Immature natural killer cell (primary cell): ENCODE results near the gene PARP14. TPM values are rescaled to one million over a fixed set of nuclear protein-coding genes. Genes with fewer than 3 reads are reported as not detected.
"Not testable (repeated sequence)": the region's sequence is repeated elsewhere in the genome, so short reads cannot be mapped to it uniquely, and the experiment has no call there.

Experiments
- DNase-seq, 3 donors: peaks; one replicate each; pipeline ENCODE4 v3.0.0; 2022; ENCODE audit warnings: mixed read lengths in 1 of 3
- H3K27ac Mint-ChIP-seq, 6 donors: one replicate each; pipeline ENCODE4 v1.8.0; 2020; ENCODE audit warnings: mixed read lengths in 6 of 6, mild to moderate bottlenecking in 5 of 6, inconsistent platforms in 4 of 6, moderate library complexity in 3 of 6
- H3K27me3 Mint-ChIP-seq, 3 donors: one replicate each; pipeline ENCODE4 v1.8.0; 2020 to 2021; ENCODE audit warnings: low read depth in 3 of 3, mild to moderate bottlenecking in 3 of 3, mixed read lengths in 3 of 3, moderate library complexity in 3 of 3, inconsistent platforms in 1 of 3
- H3K36me3 Mint-ChIP-seq, 3 donors: one replicate each; pipeline ENCODE4 v1.8.0; 2020; ENCODE audit warnings: mixed read lengths in 3 of 3, inconsistent platforms in 2 of 3, mild to moderate bottlenecking in 2 of 3
- H3K4me1 Mint-ChIP-seq, 2 donors: one replicate each; pipeline ENCODE4 v1.8.0; 2020; ENCODE audit warnings: inconsistent platforms in 2 of 2, mild to moderate bottlenecking in 2 of 2, mixed read lengths in 2 of 2, moderate library complexity in 1 of 2
- H3K4me3 Mint-ChIP-seq, 5 donors: one replicate each; pipeline ENCODE4 v1.8.0; 2020; ENCODE audit warnings: mild to moderate bottlenecking in 5 of 5, mixed read lengths in 5 of 5, inconsistent platforms in 3 of 5, moderate library complexity in 3 of 5
- H3K9me3 Mint-ChIP-seq, 6 donors: one replicate each; pipeline ENCODE4 v1.8.0; 2020; ENCODE audit warnings: mild to moderate bottlenecking in 6 of 6, mixed read lengths in 6 of 6, inconsistent platforms in 4 of 6, moderate library complexity in 3 of 6
- polyA plus RNA-seq, 3 donors: library from polyadenylated mRNA; unstranded; fragments of 300-500 nt; fragmentation: Illumina TruSeq; gene quantifications; one replicate each; pipeline ENCODE4 v1.2.3, GENCODE V29; 2021

PARP14 gene
- polyA plus RNA-seq, 3 donors from 2014 or later, result 8.6 to 25.9 (median 15.8) TPM

DNA sequence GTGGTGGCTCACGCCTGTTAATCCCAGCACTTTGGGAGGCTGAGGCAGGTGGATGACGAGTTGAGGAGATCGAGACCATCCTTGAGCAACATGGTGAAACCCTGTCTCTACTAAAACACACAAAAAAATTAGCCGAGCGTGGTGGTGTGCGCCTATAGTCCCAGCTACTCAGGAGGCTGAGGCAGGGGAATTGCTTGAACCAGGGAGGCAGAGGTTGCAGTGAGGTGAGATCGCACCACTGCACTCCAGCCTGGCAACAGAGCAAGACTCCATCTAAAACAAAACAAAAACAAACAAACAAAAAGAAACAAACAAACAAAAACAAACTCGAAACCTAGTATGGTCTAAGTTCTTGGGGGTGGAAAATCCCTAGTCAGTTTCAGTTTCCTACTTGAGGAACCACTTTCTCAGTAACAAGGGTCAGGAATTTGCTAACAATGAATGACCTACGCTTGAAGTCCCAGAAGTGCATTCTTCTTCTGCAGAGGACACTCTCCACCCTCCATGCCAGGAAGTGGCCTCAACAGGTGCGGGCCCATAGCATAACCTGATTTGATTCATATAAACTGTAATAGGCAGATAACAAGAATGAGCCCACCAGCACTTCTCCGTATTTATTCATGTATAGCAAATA, 2.3 kb downstream of the PARP14 start:
- DNase-seq, H3K9me3 Mint-ChIP-seq: not testable (repeated sequence)
- peak overlapping the region; percentile 70 to 96 (median 89) for H3K27ac Mint-ChIP-seq
- peaks cover 0 to 13% (median 5%) of the 10 kb centered on the region in 3 donors for H3K36me3 Mint-ChIP-seq
- H3K4me3 Mint-ChIP-seq, result peak overlapping the region; percentile 62 to 98 (median 94)
- peaks cover 0 to 12% (median 2%) of the 10 kb centered on the region in 3 donors for H3K27me3 Mint-ChIP-seq
- peaks cover 69 to 82% of the 10 kb centered on the region in 2 donors for H3K4me1 Mint-ChIP-seq

DNA sequence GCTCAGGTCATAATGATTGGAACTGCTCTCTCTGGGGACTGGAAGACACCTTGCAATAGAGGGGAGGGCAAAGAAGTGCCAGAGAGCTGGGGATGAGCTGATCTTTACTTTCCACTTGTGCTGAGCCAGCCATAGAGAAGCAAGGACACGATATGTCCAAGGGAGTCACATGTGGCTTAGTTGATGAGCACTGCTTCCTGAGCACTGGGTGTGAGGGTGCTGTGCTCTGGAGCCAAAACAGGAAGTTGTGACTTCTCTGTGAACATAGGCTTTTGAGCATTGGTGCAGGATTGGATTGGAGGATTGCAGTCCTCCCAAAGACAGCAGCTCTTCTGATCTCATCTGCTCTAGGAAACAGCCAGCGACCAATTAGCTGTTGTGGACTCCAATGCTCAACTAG, 6.7 kb downstream of the PARP14 start:
- no peaks in the 10 kb centered on the region for H3K9me3 Mint-ChIP-seq
- peak overlapping the region in 3 of 6 donors; percentile 13 to 71 (median 70) for H3K27ac Mint-ChIP-seq
- DNase-seq, result no peak
- H3K4me1 Mint-ChIP-seq, result peaks cover 36 to 41% of the 10 kb centered on the region in 2 donors
- no peak overlapping the region for H3K4me3 Mint-ChIP-seq
- H3K36me3 Mint-ChIP-seq, result peaks cover 13 to 30% (median 14%) of the 10 kb centered on the region in 3 donors
- H3K27me3 Mint-ChIP-seq, result peaks cover 0 to 6% (median 0%) of the 10 kb centered on the region in 3 donors

DNA sequence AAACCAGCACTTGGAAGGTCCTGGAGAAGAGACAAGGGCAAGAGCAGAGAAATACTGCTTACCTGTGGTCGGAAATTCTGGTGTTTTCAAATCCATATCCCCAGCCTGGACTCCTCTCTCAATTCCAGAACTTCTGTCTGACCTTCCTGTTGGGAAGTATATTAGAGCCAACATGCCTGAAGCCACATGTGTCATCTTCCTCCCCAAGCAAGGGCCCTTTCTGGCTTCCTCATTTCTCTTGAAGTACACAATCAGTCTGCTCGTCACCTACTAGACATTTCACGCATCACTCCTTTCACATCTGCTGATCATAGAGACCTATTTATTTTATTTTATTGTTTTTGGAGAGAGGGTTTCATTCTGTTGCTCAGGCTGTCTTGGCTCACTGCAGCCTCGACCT, 8.4 kb downstream of the PARP14 start:
- Mint-ChIP-seq H3K4me3 (no peak overlapping the region), H3K27ac (no peak overlapping the region), H3K27me3 (peaks cover 0 to 4% (median 2%) of the 10 kb centered on the region in 3 donors), H3K4me1 (peaks cover 23 to 24% of the 10 kb centered on the region in 2 donors), H3K9me3 (no peaks in the 10 kb centered on the region), H3K36me3 (peaks cover 18 to 35% (median 27%) of the 10 kb centered on the region in 3 donors)
- DNase-seq, result no peak

DNA sequence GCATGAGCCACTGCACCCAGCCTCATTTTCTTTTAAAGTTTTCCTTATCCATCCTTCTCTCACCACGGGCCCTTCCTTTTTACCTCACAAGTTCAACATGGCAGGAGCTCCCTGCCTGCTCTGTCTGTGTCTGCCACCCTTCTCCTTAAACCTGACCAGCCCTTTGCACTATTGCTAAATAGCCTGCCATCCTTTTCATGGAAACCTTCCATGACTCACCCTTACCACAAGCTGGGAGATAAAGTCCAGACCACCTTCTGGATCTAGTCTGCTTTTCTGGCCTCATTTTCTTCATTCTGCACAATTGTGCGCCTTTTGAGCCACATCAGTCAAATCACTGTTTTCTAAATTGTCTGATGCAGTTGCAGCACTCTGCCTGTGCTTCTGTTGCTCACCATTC, 8.9 kb downstream of the PARP14 start:
- no peak for DNase-seq
- peaks cover 0 to 4% (median 2%) of the 10 kb centered on the region in 3 donors for H3K27me3 Mint-ChIP-seq
- H3K27ac Mint-ChIP-seq, result peak overlapping the region in 3 of 6 donors; percentile 1 to 47 (median 16)
- H3K4me1 Mint-ChIP-seq, result peaks cover 17 to 18% of the 10 kb centered on the region in 2 donors
- H3K36me3 Mint-ChIP-seq, result peaks cover 18 to 35% (median 31%) of the 10 kb centered on the region in 3 donors
- H3K4me3 Mint-ChIP-seq, result no peak overlapping the region
- H3K9me3 Mint-ChIP-seq, result no peaks in the 10 kb centered on the region

DNA sequence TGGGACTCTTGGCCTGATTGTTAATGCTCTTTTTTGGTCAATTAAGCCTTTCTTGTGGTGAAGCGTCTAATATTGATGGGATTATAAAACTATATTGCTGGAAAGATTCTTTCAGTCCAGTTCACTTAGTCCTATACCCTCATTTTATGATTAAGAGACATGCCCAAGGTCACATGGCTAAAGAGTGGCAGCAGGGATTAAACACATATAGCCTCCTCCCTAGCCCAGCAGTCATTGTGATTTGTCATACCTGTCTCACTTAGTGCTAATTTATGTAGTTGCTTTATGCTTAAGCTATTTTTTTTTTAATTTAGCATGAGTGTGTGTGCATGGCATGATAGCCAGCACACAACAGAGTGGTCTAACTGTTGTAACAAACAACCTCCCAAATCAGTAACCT, 9.5 kb downstream of the PARP14 start:
- H3K4me1 Mint-ChIP-seq, result peaks cover 18 to 19% of the 10 kb centered on the region in 2 donors
- H3K4me3 Mint-ChIP-seq, result no peak overlapping the region
- DNase-seq, result no peak
- peaks cover 23 to 40% (median 35%) of the 10 kb centered on the region in 3 donors for H3K36me3 Mint-ChIP-seq
- no peaks in the 10 kb centered on the region for H3K9me3 Mint-ChIP-seq
- peaks cover 0 to 4% (median 2%) of the 10 kb centered on the region in 3 donors for H3K27me3 Mint-ChIP-seq
- H3K27ac Mint-ChIP-seq, result no peak overlapping the region

DNA sequence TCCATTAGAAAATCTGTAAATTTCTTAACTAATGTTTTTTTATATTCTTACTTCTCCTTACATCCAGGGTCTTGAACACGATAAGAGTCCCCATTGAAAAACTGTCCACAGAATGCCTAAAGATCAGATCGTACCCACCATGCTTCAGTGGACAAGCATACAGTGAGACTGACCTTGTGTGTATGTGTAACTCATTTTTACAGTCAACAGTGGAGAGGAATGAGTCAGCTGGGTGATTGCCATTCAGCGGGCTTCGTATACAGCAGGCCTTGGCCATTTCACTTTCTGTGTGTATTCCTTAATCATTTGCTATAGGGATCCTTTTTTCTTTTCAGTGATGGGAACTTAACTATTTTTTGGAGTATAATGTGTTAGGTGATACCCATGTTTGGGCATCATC, 10.6 kb downstream of the PARP14 start:
- peak overlapping the region in 1 of 6 donors; percentile 55 for H3K27ac Mint-ChIP-seq
- H3K4me1 Mint-ChIP-seq, result peaks cover 18 to 20% of the 10 kb centered on the region in 2 donors
- H3K36me3 Mint-ChIP-seq, result peaks cover 23 to 43% (median 41%) of the 10 kb centered on the region in 3 donors
- no peak for DNase-seq
- H3K27me3 Mint-ChIP-seq, result peaks cover 0 to 4% (median 2%) of the 10 kb centered on the region in 3 donors
- H3K4me3 Mint-ChIP-seq, result no peak overlapping the region
- H3K9me3 Mint-ChIP-seq, result no peaks in the 10 kb centered on the region

DNA sequence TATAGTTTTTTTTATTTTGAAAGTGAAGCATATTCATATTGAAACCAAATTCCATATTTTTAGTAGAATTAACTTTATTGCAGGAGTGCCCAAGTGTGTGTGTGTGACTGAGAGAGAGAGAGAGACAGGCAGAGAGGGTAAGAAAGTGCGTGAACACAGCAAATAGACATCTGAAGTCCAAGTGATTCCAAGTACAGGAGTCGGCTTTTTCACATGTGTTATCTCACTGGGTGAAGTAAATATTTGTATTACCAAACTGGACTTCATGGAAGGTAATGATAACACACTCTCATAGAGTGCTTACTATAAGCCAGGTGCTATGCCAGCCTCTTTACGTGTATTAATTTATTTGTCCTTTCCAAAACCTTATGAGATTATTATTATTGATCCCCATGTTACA, 12.0 kb downstream of the PARP14 start:
- Mint-ChIP-seq H3K4me1 (peaks cover 9 to 21% of the 10 kb centered on the region in 2 donors), H3K27ac (peak overlapping the region in 1 of 6 donors; percentile 49), H3K4me3 (no peak overlapping the region), H3K9me3 (no peaks in the 10 kb centered on the region), H3K27me3 (peaks cover 0 to 4% (median 2%) of the 10 kb centered on the region in 3 donors), H3K36me3 (peaks cover 26 to 53% (median 34%) of the 10 kb centered on the region in 3 donors)
- DNase-seq, result no peak

DNA sequence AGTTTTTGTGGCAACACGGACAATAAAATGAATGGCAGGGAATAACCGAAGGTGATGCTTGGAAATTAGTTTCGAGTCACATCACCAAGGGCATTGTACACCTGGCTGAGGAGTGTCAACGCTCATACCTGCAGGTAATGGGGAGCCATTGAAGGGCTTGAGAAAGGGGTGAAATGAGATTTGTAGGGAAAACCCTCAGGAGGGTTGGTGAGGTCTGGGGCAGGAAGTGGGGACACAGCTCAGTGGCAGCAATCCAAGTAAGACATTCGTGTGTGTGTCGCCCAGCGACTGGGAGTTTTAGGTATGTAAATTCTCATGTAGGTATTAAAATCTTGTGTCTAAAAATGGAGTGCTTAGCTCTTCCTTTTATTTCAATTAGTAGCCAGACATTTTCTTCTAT, 14.3 kb downstream of the PARP14 start:
- peaks cover 27 to 73% (median 34%) of the 10 kb centered on the region in 3 donors for H3K36me3 Mint-ChIP-seq
- no peak overlapping the region for H3K4me3 Mint-ChIP-seq
- H3K4me1 Mint-ChIP-seq, result peaks cover 8 to 33% of the 10 kb centered on the region in 2 donors
- DNase-seq, result no peak
- peaks cover 0 to 2% (median 0%) of the 10 kb centered on the region in 3 donors for H3K27me3 Mint-ChIP-seq
- no peaks in the 10 kb centered on the region for H3K9me3 Mint-ChIP-seq
- H3K27ac Mint-ChIP-seq, result peak overlapping the region in 3 of 6 donors; percentile 23 to 30 (median 26)

DNA sequence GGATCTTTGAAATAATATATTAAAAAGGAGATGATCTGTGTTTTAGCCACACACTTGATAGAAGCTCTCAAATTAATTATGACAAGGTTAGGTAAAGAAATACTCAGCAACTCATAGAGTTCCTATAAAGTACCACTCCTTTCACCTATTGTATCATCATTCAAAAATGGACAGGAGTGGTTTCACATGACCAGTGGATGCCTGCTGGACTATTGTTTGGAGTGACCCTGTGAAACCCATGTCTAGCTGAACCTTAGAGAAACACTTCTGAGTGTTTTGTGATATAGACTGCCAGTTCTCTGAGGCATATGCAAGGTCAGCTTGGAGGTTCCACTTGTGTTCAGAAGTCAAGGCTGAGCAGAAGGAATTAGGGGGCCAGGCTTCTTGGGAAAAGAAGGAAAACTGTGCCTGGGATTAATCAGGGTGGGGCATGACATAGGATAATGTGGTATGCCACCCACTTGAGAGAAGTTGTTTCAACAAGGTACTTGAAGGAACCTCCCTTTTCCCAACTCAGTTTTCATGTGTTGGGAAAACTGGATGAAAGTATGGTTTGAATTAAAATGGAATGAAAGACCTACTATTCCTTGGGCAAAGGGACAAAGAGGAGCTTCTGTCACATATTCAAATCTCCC, 15.4 kb downstream of the PARP14 start:
- Mint-ChIP-seq H3K4me1 (peaks cover 8 to 33% of the 10 kb centered on the region in 2 donors), H3K27me3 (peaks cover 0 to 2% (median 0%) of the 10 kb centered on the region in 3 donors), H3K9me3 (no peaks in the 10 kb centered on the region), H3K4me3 (no peak overlapping the region), H3K27ac (no peak overlapping the region), H3K36me3 (peaks cover 37 to 78% (median 42%) of the 10 kb centered on the region in 3 donors)
- DNase-seq, result no peak

DNA sequence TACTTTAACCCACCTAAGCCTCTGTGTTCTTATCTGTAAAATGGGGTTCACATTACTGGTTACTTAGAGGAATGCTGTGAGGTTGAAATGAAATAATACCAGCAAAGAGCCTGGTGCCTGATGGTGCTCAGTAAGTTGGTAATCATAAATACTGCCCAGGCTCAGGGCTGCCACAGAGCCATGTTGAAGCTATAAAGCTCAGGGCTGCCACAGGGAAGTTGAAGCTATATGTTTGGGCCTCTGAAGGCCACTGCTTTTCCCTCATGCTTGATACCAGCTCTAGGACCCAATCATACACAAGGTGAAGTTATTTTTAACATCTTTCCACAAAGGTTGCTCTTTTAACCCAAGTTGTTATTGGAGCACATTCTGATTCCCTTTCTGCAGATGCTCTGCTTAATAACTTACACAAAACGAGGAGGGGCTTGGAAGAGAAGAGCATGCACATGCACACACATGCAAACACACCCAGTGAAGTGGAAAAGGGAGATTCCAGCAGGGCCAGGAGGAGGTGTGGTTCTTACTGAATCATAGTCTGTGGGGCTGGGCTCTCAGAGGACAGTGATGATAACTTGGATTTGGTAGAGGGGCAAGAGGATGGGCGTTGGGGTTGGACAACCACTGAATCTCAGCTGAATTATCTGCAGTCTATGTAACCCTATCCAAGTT, 17.4 kb downstream of the PARP14 start:
- H3K27me3 Mint-ChIP-seq, result no peaks in the 10 kb centered on the region
- H3K4me1 Mint-ChIP-seq, result peaks cover 11 to 35% of the 10 kb centered on the region in 2 donors
- no peak for DNase-seq
- H3K4me3 Mint-ChIP-seq, result no peak overlapping the region
- H3K9me3 Mint-ChIP-seq, result no peaks in the 10 kb centered on the region
- H3K27ac Mint-ChIP-seq, result peak overlapping the region in 2 of 6 donors; percentile 15 to 31
- peaks cover 36 to 74% (median 38%) of the 10 kb centered on the region in 3 donors for H3K36me3 Mint-ChIP-seq

DNA sequence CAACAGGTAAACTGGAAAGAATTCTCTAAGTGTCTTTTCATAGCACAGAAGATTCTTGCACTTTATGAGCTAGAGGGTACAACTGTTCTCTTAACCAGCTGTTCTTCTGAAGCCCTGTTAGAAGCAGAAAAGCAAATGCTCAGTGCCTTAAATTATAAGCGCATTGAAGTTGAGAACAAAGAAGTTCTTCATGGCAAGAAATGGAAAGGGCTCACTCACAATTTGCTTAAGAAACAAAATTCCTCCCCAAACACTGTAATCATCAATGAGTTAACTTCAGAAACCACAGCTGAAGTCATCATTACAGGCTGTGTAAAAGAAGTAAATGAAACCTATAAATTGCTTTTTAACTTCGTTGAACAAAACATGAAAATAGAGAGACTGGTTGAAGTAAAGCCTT, 19.6 kb downstream of the PARP14 start:
- Mint-ChIP-seq H3K9me3 (no peaks in the 10 kb centered on the region), H3K4me1 (peaks cover 9 to 40% of the 10 kb centered on the region in 2 donors), H3K36me3 (peaks cover 41 to 76% (median 43%) of the 10 kb centered on the region in 3 donors), H3K27ac (peak overlapping the region in 1 of 6 donors; percentile 23), H3K27me3 (no peaks in the 10 kb centered on the region), H3K4me3 (no peak overlapping the region)
- no peak for DNase-seq

DNA sequence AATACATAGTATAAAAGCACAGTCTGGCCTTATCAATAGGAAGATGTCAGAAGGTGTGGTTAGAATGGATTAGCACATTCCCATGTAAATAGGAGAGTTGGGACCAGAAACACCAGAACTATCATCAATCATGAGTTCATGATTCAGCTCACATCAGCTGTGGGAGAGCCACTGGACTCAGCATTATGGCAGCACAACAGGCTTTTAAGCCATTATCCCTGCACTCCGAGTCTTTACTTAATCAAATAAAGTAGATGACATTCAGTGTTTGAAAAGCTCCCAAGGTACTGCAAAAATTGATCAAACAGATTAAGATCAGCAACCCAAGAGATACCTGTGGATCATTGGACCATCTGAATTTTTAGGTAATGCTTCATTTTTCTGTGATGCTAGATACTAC, 24.7 kb downstream of the PARP14 start:
- no peak for DNase-seq
- Mint-ChIP-seq H3K27me3 (peaks cover 0 to 1% (median 0%) of the 10 kb centered on the region in 3 donors), H3K4me3 (no peak overlapping the region), H3K36me3 (peaks cover 28 to 58% (median 35%) of the 10 kb centered on the region in 3 donors), H3K9me3 (no peaks in the 10 kb centered on the region), H3K27ac (no peak overlapping the region), H3K4me1 (peaks cover 21 to 31% of the 10 kb centered on the region in 2 donors)

DNA sequence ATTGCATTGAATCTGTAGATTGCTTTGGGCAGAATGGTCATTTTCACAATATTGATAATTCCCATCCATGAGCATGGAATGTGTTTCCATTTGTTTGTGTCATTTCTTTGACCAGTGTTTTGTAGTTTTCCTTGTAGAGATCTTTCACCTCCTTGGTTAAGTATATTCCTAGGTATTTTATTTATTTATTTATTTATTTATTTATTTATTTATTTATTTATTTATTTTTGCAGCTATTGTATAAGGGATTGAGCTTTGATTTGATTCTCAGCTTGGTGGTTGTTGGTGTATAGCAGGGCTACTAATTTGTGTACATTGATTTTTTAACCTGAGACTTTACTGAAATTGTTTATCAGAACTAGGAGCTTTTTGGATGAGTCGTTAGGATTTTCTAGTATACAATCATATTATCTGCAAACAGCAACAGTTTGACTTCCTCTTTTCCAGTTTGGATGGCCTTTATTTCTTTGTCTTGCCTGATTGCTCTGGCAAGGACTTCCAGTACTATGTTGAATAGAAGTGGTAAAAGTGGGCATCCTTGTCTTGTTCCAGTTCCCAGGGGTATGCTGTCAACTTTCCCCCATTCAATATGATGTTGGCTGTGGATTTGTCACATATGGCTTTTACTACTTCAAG, 30.1 kb downstream of the PARP14 start:
- H3K27ac Mint-ChIP-seq, result peak overlapping the region in 1 of 6 donors; percentile 37
- peaks cover 25 to 63% (median 36%) of the 10 kb centered on the region in 3 donors for H3K36me3 Mint-ChIP-seq
- H3K4me1 Mint-ChIP-seq, result peaks cover 27 to 33% of the 10 kb centered on the region in 2 donors
- not testable (repeated sequence) for H3K27me3 Mint-ChIP-seq, DNase-seq, H3K4me3 Mint-ChIP-seq, H3K9me3 Mint-ChIP-seq
